ENCODE results near the gene SLC30A9. TPM values are rescaled to one million over a fixed set of nuclear protein-coding genes. Genes with fewer than 3 reads are reported as not detected.

The SLC30A9 gene
- polyA plus RNA-seq, 3 donors: 85.9 to 116 (median 103) TPM

GRCh38 chr4:41991916-41992767, 1.8 kb downstream of the SLC30A9 start:
- no peak for DNase-seq

GRCh38 chr4:41992967-41993857, 2.9 kb downstream of the SLC30A9 start:
- no peak for DNase-seq

DNA sequence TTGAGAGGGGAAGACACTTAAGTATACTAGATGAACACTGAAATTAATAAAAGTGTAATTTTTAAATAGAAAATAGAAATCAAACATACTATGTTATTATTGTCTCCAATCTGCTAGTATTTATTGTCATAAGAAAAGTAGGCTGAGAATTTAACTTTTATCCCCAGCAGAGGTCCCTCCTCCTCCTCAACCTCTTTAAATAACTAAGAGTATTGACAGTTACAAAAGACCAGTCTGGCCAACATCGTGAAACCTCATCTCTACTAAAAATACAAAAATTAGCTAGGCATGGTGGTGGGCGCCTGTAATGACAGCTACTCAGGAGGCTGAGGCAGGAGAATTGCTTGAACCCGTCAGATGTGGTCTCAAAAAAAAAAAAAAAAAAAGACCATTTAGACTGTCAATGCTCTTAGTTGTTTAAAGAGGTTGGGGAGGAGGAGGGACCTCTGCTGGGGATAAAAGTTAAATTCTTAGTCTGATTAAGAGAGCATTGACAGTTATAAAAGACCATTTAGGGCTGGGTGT, 4.2 kb downstream of the SLC30A9 start:
- DNase-seq: no peak

DNA sequence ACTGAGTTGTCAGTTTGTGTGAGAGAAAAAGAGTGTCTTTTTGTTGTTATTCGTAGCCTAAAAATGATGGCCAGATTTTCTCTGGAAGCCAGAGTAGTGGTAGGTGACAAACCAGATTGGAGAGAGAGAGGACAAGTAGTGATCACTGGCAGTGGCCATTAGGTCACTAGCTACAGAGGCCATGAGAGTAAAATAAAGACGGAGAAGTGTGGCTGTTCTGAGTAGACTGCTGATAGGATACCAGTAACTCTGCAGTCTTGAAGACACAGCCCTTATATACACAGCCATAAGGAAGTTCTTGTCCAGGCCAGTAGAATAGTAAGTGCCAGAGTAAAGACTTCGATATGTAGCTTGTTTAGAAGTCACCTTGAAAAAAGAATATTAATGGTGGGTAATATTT, 7.7 kb downstream of the SLC30A9 start:
- DNase-seq: no peak

DNA sequence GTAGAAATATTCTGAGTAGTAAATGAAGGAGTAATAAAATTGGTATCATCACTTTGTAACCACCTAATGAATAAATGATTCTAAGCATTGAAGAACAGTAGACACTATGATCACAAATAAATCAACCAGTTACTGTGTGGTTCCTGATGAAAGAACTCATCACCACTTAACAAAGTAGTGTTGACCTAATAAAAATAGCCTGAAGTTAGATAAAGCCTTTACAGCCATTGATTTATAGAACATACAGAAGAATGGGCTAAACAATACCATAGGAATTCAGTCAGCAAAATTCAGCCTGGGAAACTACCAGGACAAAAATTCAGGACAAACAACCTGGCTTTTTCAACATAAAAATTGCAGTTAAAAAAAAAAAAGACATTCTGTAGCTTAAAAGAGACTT, 9.0 kb downstream of the SLC30A9 start:
- DNase-seq: no peak

GRCh38 chr4:42008011-42008786, 17.9 kb downstream of the SLC30A9 start:
- no peak for DNase-seq

- DNase-seq: no peak
Measured at GRCh38 chr4:42015438-42015837, 25.1 kb downstream of the SLC30A9 start.

GRCh38 chr4:42018451-42018850, 28.1 kb downstream of the SLC30A9 start:
- no peak for DNase-seq

GRCh38 chr4:42048394-42048793, 58.1 kb downstream of the SLC30A9 start:
- DNase-seq: no peak

DNA sequence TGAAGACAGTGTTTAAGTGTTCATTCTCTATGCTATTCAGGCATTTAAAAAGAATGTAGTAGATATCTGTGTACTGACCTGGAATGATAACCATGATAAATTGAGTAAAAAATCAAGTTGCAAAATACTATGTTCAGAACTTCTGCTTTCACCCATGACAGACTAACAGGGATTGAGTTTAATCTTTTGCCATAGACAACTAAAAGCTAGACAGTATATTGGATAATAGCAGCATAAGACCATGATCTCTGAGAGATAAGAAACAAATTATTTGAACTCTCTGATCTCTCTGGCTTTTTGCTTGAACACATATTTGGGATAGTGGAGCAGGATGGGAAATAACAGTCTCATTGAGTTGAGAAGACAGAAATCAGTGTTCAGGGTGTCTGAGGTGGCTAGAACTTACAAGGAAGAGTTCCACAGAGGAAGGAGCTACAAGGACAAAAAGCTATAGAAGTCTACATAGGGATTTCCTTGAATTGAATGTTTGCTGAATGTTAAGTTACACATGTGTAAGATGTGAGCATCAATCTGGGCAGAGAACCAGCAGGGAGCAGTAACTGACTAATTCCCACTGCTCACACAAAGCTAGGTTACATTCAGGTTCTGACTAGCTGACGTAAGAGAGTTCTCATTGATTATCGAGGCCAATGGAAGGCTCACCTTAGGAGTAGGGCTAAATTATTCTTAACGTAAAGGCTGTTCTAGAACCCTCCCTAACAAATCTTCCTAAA, 60.4 kb downstream of the SLC30A9 start:
- no peak for DNase-seq

DNA sequence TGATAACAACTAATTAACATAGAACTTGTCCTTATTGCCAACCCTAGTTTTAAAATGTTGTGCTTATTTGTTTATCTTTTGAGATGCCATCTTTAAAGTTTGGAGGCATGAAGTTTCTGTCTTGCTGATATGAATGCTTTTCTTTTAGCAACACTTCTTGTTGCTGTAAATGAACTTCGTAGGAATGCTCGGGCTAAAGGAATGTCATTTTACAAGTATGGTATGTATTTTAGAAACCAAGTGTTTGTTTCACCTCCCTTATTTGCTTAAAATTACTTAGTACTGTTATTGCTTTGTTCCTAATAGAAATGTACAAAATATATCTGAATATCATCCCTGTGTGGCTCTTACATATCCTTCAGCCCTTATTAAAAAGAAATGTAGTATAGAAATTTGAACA, 76.1 kb downstream of the SLC30A9 start:
- DNase-seq: no peak

- no peak for DNase-seq
Measured at GRCh38 chr4:42067264-42067663, 76.9 kb downstream of the SLC30A9 start.

DNA sequence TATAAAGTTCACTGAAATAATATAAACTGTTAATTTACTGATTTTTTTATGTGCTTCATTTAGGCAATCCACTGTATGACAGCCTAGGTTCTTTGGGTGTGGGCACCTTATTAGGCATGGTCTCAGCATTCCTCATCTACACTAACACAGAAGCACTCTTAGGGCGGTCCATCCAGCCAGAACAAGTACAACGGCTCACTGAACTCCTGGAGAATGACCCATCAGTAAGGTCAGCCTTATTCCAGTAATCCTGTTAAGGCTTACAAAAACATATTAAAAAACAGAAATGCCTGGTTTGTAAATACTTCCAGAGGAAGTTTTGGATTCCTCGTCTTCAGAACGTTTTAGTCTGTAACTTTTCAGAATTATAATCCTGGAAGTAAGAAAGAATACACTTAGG, 80.1 kb downstream of the SLC30A9 start:
- DNase-seq: no peak

- DNase-seq: no peak
Measured at GRCh38 chr4:42074294-42074693, 84.0 kb downstream of the SLC30A9 start.

DNA sequence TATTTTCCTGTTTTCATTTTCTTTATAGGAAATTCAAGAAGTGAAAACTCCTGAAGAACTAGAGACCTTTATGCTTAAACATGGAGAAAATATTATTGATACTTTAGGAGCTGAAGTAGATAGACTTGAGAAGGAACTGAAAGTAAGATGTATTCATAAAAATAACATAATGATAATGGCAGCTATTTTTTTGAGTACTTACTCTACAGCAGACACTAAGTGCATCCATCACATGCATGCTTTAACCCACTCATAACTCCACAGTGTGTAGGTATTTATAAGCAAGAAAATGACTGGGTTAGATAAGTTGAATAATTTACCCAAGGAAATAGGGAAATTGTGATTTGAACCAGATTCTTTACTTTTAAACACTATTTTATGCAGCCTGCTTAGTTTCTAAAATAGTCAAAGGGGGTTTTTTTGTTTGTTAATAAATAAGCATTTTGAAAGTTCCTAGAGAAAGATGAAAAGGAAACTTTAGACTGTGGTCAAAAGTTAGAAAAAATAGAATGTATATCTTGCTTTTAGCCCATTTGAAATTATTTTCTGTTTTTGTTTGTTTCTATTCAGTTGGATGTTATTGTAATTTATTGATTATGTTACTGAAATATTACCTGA, 88.0 kb downstream of the SLC30A9 start:
- DNase-seq: no peak

GRCh38 chr4:42080306-42080705, 90.0 kb downstream of the SLC30A9 start:
- peak; percentile 40 for DNase-seq

GRCh38 chr4:42083816-42084215, 93.5 kb downstream of the SLC30A9 start:
- no peak for DNase-seq

- DNase-seq: no peak
Measured at GRCh38 chr4:42088386-42088785, 98.1 kb downstream of the SLC30A9 start.

DNA sequence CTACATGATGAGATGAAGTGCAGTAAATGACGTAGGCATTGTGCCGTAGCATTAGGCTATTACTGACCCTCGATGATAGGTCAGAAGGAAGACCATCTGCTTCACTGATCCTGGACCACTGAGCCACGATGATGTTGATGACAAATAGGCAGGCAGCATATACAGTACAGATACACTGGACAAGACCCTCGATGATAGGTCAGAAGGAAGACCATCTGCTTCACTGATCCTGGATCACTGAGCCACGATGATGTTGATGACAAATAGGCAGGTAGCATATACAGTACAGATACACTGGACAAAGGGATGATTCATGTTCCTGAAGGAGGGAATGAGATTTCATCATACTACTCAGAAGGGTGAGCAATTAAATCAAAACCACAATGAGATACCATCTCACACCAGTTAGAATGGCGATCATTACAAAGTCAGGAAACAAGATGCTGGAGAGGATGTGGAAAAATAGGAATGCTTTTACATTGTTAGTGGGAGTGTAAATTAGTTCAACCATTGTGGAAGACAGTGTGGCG, 111.2 kb downstream of the SLC30A9 start:
- DNase-seq: no peak

GRCh38 chr4:42104521-42104920, 114.2 kb downstream of the SLC30A9 start:
- no peak for DNase-seq

Data from renal pelvis (tissue), 4 donors.